HG03064 (cell line): ENCODE measurements around the gene GJA4.

Experiments
- ATAC-seq: cut with Tn5 transposase; IDR thresholded peaks from one replicate; pipeline ENCODE4 v1.9.1; 2021; ENCODE audit warnings: low read depth; ENCODE audit not compliant: unreplicated experiment

GJA4 gene

DNA sequence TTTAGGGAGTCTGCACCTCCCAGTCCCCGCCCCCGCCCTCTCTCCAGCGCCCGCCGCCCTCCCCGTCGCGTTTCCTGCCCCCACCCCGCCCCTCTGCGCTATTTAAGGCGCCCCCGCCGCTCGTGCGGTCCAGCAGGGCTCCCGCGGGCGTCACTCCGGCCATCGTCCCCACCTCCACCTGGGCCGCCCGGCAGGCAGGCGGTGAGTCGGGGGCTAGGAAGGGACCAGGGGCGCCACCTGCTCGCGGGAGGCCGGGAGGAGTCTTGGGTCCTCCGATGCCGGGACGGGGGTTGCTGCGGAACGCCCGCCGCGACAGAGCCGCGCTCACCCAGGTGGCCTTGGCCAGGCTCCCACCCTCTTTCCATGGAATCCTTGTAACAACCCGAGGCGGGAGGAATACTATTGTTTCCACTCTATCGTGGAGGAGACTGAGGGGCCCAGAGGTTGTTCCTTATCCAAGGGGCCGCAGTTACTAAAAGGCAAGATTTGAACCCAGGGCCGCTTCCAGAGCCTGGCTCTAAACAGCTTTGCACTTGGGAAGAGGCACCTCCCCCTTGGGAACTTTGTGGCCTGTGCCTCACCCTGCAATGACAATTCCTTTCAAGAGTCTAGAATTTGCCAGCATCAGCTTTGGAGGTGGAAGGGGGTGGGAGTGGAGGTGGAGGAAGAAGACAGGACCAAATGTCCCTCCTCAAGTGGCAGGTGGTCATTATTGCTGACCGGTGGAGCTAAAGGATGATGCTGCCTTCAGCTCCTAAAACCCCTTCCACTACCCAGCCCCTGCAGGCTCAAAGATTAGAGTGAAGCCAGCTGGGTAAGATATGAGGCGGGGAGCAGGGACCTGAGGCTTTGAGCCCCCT lies at the start of gene GJA4:
Gene GJA4 (plus strand): TSS at position 132 of the 860 bp plus-strand sequence. CDS start 1,215 bp downstream, outside the sequence.
- no peak for ATAC-seq

DNA sequence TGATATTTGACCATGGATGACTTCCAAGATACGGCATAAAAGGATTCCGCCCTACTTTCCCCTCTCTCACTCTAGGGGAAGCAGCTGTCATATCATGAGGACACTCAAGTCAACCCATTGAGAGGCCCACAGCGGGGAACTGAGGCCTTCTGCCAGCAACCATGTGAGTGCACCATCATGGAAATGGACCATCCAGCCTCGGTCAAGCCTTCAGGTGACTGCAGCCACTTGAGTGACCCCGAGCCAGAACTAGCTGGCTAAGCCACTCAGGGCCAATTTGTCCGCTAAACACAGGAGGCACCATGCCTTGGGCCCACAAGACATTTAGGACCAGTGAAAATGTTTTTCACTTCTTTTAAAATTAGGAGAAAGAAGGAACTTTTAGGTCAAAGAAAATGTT lies 49.0 kb upstream of the GJA4 start:
- ATAC-seq = no peak

DNA sequence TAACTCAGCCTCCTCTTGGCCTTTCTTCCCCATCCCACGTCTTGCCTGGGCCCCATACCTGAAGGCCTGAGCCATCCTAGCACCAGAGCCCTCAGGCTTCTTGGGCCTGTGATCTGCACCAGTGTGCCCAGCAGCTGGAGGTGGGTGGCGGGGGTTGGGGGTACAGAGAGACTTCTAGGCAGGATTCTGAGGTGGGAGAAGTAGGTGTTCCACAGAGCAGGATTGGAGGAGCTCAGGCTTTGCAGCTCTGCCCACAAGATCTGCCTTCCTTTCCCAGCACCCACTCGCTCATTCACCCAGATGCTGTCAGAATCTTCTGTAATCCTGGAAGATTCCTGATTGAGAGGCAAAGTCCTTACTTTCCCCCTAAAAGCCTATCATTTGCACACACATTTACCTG lies 47.9 kb upstream of the GJA4 start:
- ATAC-seq = no peak

DNA sequence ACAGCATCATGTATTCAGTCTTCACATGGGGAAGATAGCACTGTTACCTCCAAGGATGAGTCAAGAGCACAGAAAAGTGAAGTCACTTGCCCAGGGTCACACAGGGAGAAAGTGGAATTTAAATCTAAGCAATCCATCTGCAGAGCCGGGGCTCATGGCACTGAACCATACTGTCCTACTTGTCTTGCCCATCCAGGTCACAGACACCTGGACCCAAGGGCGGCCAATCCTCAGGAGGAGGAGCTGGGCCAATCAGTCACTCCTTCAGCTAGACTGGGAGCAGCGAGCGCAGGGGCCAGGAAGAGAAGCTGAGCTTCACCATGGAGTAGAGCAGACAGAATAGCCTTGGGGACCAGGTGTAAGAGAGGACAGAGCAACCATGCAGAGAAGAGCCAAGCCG lies 47.1 kb upstream of the GJA4 start:
- no peak for ATAC-seq

DNA sequence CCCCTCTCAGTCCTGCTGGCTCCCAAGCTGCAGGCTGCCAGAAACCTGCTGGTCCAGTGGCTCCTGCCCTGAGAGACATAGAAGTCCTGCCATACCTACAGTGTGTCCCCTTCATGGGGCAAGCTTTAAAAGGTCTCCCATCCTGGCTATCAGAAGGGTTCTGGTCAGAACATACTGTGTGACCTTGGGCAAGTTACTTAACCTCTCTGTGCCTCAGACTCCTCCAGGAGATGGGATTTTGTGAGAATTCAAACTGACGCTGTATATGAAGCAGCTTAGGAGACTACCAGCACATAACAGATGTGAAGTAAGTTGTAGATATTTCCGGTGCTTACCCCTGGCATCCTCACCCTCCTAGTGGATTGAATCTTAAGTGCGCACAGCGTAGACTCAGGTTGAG lies 46.7 kb upstream of the GJA4 start:
- no peak for ATAC-seq

DNA sequence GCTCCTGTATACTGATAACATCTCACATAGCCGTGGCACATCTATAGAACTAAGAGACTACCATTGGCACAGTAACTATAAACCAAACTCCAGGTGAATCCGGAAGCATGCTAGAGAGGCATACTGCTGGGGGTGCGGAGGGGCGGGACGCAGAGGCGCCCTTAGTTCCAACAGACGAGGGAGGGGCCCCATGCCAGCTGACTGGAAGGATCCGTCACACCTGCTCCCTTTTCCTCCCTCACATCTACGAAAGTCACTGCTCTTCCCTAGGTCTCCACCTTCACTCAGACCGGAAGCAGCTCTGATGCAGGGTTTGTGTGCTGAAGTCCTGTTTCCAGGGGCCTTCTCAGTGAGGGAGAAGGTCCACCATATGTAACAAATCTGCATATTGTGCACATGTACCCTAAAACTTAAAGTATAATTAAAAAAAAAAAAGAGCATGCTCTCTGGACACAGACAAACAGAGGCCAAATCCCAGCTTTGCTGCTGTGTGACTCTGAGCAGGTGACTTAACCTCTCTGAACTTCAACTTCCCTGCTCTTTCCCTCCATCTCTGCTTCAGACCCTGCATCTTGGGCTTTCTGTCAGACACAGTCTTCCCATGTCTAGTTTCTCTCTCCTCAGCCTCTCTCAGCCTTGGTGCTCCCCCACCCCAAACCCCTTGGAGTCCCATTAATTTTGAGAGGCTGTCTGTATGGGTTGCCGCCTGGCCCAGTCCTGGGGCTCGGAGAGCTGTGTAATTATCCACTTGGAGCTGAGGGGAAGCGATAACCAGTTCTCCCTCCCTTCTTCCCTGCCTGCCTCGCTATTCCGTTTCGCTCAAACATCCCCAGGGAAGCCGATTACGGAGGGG lies 45.8 kb upstream of the GJA4 start:
- no peak for ATAC-seq

DNA sequence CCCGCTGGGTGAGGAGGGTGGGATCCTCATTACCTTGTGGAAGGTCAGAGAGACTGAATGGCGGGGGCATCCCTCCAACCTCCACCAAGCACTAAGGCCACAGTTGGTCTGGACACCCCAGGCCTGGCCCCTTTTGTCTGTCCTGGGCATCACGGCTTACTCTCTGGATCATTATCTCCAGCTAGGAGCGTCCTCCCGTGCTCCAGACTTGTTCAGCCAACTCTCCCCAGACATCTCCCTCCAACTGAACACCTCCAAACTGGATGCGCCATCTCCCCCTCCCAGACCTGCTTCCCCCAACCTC lies 45.2 kb upstream of the GJA4 start:
- no peak for ATAC-seq

DNA sequence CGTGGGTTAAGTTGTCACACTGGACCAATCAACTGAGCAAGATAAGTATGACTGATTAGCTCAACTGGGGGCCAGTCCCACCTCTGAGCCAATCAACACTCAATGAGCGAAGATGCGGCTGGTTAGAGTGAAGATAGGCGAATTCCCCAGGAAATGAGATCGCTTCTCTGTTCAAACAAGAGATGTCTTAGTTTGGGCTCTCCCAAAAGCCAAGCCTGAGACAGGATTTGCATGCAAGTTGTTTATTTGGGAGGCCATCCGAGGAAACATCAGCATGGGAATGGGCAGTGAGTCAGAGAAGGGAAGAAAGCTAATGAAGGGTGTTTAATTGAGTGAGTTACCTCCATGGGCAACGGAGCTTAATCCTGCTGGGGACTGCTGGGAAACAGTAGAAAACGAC lies 42.8 kb upstream of the GJA4 start:
- ATAC-seq = no peak

DNA sequence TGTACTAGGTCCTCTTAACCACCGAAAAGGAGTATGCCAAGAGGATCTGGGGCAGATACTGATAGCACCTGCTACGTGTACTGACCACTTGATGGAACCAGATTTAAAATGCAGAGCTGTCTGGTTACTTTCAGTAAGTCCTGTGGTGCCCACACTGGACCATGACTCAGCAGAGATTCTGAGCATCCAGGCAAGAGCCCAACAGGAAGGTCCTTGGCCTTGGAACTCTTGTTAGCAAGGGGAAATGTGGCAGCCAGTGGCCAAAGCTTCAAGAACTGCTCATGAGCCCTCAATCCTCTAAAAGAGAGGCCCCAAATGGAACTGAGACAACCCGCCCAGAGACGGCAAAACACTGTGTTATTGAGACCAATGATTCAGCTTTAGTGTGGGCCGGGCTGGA lies 42.2 kb upstream of the GJA4 start:
- ATAC-seq = no peak

DNA sequence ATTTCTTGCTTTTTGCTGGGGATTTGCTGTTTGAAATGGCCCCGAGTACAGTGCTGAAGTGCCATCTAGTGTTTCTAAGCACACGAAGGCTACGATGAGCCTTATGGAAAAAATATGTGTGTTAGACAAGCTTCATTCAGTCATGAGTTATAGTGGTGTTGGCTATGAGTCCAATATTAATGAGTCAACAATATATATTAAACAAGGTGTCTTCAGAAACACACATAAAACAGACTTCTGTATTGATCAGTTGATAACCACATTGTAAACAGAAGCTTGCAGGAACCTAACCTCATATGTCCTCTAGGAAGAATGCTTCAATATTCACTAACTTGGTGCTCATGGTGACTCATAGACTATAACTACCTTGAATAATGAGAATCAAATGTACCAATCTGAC lies 39.6 kb upstream of the GJA4 start:
- no peak for ATAC-seq

DNA sequence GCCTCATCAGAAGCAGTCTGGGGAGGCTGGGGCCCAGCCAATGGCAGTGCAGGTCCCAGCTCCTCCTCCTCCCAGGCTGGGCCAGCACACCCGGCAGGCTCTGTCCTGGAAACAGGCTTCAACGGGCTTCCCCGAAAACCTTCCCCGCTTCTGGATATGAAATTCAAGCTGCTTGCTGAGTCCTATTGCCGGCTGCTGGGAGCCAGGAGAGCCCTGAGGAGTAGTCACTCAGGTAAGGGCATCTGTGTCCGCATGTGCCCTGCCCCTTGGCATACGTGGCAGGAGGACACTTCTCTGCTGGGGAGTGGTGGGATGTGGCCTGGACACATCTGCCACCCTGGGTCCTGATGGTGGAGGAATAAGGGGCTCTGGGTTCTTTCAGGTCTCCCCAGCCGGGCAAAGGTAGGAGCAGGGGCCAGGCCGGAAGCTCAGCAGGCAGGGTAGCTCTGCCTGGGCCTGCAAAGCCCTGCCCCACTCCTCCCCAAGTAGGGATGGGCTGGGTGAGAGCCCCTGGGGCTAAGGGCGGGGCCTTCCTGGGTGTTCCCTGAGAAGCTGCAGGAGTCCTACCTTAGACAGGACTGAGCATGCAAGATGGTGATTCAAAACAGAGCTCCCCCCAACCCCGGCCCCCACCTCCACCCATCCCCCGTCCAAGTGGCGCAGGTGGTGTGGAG lies 37.7 kb upstream of the GJA4 start, which contains the start of gene GJB5:
Gene GJB5 (plus strand): TSS at position 84 of the 674 bp plus-strand sequence. CDS start 2,284 bp downstream, outside the sequence.
- no peak for ATAC-seq

DNA sequence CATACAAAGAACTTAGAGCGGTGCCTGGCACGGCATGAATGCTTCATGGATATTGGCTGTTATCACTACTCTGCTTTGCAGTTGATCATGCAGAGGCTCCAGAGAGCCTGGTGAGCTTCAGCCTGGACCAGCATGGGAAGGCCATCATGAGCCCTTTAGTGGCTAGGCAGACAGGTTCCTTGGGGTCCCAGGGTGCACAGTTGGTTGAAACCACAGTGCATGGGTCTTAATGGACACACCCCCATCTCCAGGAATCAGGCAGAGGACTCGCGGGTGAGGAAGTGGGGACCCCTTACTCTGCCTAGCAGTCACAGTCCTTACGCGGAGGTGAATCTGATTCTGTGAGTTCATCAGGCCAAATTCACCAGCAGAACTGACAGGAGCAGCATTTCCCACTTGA lies 36.8 kb upstream of the GJA4 start:
- ATAC-seq = no peak

DNA sequence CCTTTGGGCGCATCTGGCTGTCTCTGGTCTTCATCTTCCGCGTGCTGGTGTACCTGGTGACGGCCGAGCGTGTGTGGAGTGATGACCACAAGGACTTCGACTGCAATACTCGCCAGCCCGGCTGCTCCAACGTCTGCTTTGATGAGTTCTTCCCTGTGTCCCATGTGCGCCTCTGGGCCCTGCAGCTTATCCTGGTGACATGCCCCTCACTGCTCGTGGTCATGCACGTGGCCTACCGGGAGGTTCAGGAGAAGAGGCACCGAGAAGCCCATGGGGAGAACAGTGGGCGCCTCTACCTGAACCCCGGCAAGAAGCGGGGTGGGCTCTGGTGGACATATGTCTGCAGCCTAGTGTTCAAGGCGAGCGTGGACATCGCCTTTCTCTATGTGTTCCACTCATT lies 35.4 kb upstream of the GJA4 start:
- no peak for ATAC-seq

DNA sequence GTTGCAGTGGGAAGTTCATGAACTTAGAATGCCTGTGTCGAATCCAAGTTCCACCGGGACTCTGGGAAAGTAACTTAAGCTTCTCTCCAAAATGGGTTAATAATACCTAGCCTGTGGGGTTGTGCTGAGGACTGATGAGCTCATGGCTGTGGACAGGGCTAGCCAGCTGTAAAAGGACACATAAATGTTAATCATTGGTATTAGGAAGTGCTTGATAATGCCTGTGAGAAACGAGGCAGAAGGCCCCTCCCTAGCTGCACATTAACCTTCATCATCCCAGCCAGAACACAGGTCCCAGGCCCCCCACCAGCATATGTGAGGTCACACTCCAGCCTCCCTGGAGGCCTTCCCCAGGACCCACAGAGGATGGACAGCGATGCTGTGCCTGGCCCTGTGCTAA lies 34.0 kb upstream of the GJA4 start:
- ATAC-seq = no peak

DNA sequence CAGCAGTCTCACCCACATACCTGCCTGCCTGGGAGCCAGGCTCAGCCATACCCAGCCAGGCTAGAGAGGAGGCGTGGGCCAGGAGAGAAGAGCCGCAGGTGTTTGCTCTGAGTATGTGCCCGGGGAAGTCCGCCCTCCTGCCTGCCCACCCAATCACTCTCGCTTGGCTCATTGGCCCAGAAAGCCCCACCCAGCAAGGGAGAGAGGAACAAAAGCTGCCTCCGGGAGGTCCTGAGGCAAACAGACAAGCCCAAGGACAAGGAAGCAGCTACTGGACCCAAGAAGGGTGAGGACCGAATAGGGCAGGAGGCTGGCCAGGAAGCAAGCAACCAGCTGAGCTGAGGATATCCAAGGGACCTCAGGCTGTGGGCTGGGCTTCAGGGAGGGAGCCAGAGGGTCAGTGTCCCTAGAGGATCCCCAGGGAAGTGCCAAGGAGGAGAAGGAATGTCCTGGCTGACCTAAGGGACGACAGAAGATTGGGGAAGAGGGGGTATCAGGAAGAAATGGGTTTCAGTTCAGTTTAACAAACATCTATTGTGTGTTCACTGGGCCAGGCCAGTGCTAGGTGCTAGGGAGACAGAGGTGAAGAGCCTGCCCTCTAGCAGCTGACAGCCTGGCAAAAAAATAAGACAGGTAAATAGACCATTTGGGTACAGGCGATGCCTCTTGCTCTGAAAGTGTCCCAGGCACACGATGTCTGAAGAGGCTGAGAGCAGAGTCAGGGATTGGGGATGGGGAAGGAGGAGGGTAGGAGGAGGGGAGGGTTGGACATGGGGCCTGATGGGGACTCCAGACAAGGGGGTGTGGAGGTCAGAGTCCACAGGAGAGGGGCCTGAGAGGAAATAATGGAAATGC lies 33.1 kb upstream of the GJA4 start, which contains the start of gene GJB4:
Gene GJB4 (plus strand): TSS at position 238 of the 855 bp plus-strand sequence. CDS start 1,515 bp downstream, outside the sequence.
- ATAC-seq = no peak

DNA sequence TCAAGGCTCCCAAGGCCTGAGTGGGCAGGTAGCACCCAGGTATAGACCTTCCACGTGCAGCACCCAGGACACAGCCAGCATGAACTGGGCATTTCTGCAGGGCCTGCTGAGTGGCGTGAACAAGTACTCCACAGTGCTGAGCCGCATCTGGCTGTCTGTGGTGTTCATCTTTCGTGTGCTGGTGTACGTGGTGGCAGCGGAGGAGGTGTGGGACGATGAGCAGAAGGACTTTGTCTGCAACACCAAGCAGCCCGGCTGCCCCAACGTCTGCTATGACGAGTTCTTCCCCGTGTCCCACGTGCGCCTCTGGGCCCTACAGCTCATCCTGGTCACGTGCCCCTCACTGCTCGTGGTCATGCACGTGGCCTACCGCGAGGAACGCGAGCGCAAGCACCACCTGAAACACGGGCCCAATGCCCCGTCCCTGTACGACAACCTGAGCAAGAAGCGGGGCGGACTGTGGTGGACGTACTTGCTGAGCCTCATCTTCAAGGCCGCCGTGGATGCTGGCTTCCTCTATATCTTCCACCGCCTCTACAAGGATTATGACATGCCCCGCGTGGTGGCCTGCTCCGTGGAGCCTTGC lies 31.5 kb upstream of the GJA4 start:
- ATAC-seq = no peak

DNA sequence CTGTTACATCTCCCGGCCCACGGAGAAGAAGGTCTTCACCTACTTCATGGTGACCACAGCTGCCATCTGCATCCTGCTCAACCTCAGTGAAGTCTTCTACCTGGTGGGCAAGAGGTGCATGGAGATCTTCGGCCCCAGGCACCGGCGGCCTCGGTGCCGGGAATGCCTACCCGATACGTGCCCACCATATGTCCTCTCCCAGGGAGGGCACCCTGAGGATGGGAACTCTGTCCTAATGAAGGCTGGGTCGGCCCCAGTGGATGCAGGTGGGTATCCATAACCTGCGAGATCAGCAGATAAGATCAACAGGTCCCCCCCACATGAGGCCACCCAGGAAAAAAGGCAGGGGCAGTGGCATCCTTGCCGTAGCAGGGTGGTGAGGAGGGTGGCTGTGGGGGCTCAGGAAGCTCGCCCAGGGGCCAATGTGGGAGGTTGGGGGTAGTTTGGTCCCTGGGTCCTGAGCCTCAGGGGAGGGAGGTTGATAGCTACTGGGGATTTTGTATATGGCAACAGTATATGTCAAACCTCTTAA lies 31.0 kb upstream of the GJA4 start:
- ATAC-seq = no peak

DNA sequence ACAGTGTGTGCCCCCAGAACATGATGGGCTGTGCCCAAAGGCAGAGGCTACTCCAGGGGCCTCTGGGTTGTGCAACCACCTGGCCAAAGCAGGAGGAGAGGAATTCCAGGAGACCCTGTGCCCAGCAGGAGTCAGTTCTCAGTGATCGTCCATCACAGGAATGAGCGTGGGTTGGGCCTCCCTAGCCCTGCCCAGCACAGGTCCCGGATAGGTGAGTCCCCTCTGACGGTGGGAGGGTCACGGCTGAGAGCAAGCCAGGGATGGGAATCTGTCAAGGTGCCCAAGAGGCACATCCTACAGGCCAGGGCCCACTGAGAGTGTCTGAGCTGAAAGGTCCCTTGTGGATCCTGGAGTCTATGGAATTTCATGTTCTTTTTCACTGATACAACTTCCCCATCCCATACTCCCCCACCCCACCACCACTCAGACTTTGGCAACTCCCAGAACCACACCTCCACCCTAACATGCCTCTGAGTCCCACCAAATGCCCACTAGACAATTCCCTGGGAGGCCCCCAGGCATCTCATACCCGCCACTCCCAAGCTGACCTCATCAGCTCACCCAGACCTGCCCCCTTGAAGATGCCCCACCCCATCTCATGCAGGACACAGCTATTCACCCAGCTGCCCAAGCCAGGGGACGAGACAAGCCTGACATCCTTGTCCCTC lies 30.2 kb upstream of the GJA4 start:
- no peak for ATAC-seq

DNA sequence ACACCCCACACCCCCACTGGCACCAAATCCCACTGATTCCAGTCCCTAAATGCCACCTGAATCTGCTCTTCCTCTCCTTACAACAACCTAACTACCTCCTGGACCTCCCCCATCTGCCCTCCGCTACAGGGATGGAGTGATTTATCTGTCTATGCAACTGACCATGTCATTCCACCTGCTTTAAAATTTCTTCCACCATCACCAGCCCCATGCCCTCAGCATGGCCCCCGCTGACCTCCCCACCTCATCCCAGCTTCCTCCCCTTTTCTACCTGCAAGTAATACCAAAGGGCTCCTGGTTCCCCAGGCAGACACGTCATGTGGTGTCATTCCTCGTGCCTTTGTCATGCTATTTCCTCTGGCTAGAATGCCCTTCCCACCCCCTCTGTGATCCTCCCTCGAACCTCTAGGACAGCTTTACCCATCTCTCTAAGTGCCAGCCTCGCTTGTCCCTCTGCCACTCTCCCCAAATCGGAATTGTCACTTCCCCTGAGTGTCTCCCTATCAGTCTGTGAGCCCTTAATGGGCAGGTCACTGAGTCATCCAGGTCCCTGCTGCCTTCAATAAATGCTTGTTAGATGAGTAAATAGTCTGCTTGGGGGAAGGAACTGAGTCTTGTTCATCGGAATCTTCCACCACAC lies 29.5 kb upstream of the GJA4 start:
- ATAC-seq = no peak
